ENCODE results near the gene TBX2. TPM values are rescaled to one million over a fixed set of nuclear protein-coding genes. Genes with fewer than 3 reads are reported as not detected.

Gene TBX2
- total RNA-seq, 1 donor from 2014 or later, result 1.7 TPM

DNA sequence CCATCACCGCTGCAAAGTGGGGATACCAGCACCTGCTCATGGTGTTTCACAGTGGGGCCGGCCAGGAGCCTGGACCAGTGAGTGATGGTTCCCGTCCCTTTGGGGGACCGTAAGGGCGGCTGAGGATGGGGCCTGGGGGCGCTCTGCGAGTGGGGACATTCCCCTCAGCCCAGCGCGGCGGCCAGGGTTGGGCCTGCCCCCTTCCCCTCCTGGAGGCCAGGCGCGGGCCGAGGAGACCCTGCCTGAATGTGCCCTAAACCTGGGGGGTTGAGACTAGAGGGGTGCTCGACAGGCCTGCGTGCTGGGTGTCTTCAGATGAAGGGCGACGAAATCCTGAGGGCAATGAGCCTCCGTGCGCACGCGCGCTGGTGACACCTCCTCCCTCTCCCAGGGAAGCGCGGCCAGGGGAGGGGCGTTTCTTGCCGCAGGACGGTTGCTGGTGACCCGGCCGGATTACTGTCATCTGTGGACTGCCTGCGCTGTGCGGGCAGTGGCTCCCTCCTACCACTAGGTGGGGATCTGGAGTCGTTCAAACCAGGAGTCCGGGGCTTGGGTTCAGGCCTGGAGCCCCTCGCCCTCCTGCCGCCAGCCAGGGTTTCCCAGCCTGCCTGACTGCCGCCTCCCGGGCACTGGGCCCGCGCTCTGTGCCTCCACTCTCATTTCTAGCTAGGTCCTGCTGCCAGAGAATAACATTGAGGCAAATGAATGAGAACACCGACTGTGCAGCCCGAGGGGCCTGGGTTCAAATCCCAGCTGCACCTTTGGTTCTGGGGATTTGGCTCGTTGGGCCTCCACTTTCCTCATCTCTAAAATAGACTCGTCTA, 17.1 kb downstream of the TBX2 start:
- H3K4me3 ChIP-seq (ENCODE audit: low read depth, low read length), result peak overlapping the region; percentile 34
- DNase-seq (ENCODE audit: low read depth), result no peak
- TF ChIP-seq, protein P1, sequence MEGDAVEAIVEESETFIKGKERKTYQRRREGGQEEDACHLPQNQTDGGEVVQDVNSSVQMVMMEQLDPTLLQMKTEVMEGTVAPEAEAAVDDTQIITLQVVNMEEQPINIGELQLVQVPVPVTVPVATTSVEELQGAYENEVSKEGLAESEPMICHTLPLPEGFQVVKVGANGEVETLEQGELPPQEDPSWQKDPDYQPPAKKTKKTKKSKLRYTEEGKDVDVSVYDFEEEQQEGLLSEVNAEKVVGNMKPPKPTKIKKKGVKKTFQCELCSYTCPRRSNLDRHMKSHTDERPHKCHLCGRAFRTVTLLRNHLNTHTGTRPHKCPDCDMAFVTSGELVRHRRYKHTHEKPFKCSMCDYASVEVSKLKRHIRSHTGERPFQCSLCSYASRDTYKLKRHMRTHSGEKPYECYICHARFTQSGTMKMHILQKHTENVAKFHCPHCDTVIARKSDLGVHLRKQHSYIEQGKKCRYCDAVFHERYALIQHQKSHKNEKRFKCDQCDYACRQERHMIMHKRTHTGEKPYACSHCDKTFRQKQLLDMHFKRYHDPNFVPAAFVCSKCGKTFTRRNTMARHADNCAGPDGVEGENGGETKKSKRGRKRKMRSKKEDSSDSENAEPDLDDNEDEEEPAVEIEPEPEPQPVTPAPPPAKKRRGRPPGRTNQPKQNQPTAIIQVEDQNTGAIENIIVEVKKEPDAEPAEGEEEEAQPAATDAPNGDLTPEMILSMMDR (conservative IDR thresholded peaks at IDR 0.05; ENCODE audit: low read depth, low read length), result peak; percentile 88

DNA sequence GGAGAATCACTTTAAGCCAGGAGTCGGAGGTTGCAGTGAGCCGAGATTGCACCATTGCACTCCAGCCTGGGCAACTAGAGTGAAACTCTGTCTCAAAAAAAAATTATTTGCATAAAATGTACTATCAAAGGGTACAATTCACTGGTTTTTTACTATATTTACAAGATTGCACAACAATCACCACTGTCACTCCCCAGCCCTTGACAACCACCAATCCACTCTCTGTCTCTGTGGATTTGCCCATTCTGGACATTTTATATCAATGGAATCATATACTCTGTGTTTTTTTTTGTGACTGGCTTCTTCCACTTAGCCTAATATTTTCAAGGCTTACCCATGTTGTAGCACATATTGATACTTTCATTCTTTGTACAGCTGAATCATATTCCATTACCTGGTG, 18.8 kb downstream of the TBX2 start:
- no peak for DNase-seq (ENCODE audit: low read depth)
- TF ChIP-seq, protein P1 (conservative IDR thresholded peaks at IDR 0.05; ENCODE audit: low read depth, low read length), result no peak
- H3K4me3 ChIP-seq (ENCODE audit: low read depth, low read length), result no peak overlapping the region

DNA sequence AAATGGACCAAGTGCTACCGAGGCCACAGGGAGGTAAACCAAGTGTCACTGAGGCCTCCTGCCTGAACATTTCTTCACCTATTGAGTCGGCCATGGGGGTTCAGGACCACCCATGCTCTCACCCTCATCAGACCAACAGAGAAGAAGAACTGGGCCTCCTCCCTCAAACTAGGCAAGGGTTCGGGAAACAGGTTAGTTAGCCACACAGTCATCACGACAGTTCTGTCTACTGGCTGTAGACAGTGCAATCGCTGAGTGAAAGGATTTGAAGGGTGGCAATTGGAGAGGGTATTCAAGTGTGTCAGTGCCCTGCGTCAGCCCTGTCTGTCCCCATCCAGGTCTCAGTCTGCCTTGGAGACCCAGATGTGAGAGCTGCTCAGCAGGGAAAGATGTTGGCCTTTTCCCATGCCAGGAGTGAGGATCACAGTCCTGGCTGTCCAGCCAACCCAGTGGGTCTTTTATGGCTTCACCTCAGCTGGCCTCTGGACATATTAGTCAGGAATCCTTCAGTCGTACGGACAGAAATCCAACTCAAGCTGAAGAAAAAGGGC, 19.9 kb downstream of the TBX2 start:
- DNase-seq (ENCODE audit: low read depth), result no peak
- no peak overlapping the region for H3K4me3 ChIP-seq (ENCODE audit: low read depth, low read length)
- TF ChIP-seq, protein P1 (conservative IDR thresholded peaks at IDR 0.05; ENCODE audit: low read depth, low read length), result no peak

DNA sequence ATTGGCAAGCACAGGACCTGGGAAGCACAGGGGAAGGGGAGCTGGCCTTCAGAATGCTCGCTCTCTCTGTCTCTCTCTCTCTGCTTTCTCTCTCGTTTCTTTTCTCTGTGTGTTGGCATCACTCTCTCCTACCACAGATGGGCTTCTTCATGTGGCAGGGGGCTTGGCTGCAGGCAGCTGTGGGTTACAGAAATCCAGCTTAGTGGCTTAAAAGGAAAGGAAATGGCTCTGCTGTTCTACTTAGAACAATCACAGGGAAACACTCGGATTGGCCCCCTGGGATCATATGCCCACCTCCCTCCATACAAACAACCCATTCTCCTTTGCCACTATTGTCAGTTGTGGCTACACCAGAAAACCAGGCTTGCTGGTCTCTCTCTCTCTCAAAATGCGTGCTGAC, 20.4 kb downstream of the TBX2 start:
- no peak for DNase-seq (ENCODE audit: low read depth)
- TF ChIP-seq, protein P1 (conservative IDR thresholded peaks at IDR 0.05; ENCODE audit: low read depth, low read length), result no peak
- H3K4me3 ChIP-seq (ENCODE audit: low read depth, low read length), result no peak overlapping the region

DNA sequence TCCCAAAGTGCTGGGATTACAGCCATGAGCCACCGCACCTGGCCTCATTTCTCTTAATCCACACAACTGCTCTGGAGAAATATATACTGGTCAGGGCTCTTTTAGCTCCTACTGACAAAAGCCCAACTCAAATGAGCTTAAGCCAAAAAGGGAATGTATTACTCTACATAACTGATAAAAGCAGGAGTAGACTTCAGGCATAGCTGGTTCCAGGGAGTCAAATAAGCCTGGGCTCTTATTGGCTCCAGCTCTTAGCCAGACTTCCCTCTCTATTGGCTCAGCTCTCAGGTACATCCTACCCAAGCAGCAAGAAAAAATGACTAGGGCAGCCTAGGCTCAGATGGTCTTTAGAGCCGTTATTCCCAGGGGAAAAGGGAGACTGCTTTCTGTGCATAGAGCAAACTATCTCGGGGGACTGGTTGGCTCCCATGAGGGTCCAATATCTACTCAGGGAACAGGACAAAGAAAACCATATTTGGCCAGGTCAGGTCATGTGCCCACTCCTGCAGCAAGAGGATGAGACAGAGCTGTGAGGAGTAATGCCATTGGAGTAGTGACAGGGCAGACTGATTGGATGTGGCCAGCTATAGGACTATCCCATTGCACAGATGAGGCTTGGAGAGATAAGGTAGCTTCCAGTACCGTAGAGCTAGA, 21.2 kb downstream of the TBX2 start:
- DNase-seq (ENCODE audit: low read depth), result no peak
- TF ChIP-seq, protein P1 (conservative IDR thresholded peaks at IDR 0.05; ENCODE audit: low read depth, low read length), result no peak
- H3K4me3 ChIP-seq (ENCODE audit: low read depth, low read length), result no peak overlapping the region

DNA sequence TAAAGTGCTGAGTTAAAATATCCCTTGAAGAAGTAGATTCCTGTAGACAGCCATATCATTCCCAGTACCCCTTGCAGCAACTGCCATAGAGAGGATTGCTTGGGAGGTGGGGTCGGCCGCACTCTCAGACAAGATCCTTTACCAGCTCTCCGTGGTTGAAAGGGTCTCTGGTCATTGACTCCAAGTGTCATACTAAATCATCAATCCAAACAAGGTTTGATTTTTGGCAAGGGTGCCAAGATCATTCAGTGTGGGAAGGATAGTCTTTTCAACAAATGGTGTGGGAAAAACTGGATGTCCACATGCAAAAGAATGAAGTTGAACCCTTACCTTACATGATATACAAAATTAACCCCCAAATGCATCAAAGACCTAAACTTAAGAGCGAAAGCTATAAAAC, 21.8 kb downstream of the TBX2 start:
- TF ChIP-seq, protein P1 (conservative IDR thresholded peaks at IDR 0.05; ENCODE audit: low read depth, low read length), result no peak
- H3K4me3 ChIP-seq (ENCODE audit: low read depth, low read length), result no peak overlapping the region
- DNase-seq (ENCODE audit: low read depth), result no peak
